PC-9 (cell line): ENCODE measurements around the gene USP9X.
"Not testable (repeated sequence)": the region's sequence is repeated elsewhere in the genome, so short reads cannot be mapped to it uniquely, and the experiment has no call there.

Experiments
- EZH2 ChIP-seq: fragments of 200-600 bp; sonication (generic); IDR thresholded peaks from 2 replicates; pipeline ENCODE4 v1.8.0; 2017; ENCODE audit warnings: antibody characterized with exemption, low read depth
- TF ChIP-seq, protein P1 (sequence below): fragments of 200-600 bp; sonication (generic); conservative IDR thresholded peaks from 2 replicates; pipeline ENCODE4 v1.6.1; 2017; ENCODE audit warnings: mixed run types, antibody characterized with exemption, mild to moderate bottlenecking, moderate library complexity

- TF ChIP-seq, protein P1, sequence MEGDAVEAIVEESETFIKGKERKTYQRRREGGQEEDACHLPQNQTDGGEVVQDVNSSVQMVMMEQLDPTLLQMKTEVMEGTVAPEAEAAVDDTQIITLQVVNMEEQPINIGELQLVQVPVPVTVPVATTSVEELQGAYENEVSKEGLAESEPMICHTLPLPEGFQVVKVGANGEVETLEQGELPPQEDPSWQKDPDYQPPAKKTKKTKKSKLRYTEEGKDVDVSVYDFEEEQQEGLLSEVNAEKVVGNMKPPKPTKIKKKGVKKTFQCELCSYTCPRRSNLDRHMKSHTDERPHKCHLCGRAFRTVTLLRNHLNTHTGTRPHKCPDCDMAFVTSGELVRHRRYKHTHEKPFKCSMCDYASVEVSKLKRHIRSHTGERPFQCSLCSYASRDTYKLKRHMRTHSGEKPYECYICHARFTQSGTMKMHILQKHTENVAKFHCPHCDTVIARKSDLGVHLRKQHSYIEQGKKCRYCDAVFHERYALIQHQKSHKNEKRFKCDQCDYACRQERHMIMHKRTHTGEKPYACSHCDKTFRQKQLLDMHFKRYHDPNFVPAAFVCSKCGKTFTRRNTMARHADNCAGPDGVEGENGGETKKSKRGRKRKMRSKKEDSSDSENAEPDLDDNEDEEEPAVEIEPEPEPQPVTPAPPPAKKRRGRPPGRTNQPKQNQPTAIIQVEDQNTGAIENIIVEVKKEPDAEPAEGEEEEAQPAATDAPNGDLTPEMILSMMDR, result not testable (repeated sequence)
- not testable (repeated sequence) for TF ChIP-seq EZH2
These were observed 197.1 kb downstream of the USP9X start for GRCh38 chrX:41282307-41282706.
